Ramos (cell line): Measurements from ENCODE around the gene PLCZ1.

ENCODE experiments used
- in situ Hi-C: fragments of 300-500 bp; cut with MboI; formaldehyde crosslinking; loops from one replicate; pipeline ENCODE4 v1.14.3; 2022; ENCODE audit warnings: low sequenced_read_pairs; ENCODE audit not compliant: unreplicated experiment

The PLCZ1 gene

GRCh38 chr12:18640321-18640955 lies 97.4 kb downstream of the PLCZ1 start:
- in situ Hi-C loops, result no loop called here

- in situ Hi-C loops, result no loop called here
These were observed 103.4 kb downstream of the PLCZ1 start for GRCh38 chr12:18634382-18634781.
